ENCODE measurements around the gene GRIK4.

GRIK4 gene

DNA sequence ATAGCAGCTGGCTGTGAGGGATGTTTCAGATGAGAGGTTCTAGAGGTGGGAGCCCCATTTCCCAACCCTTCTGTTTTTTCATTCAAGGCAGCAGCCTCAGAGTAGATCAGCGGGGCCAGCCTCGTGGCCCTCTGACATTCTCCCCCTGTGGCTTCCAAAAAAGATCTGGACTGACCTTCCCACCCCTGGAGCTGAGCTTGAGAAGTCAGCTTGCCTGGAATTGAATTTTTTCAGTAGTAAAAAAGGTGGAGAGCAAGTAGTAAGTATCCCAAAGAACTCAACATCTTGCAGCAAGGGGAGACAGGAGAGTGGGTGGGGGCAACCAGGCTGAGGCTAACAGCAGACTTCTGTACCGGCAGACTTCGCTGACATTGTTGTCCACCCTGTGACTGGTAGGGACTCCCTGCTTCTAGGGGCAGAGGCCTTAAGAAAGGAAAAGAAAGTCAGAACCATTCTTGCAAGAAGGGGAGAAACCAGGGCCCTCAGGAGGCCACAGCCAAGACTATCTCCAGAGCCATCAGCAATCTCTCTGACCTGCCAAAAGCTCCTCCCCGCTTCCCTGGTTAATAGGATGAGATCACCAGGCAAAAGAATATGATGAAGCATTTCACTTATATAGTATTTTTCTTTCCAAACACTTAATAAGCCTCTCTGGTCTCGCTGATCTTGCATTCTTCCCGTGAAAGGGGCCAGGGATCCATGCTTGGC lies 2.0 kb upstream of the GRIK4 start:
- no peak for DNase-seq

DNA sequence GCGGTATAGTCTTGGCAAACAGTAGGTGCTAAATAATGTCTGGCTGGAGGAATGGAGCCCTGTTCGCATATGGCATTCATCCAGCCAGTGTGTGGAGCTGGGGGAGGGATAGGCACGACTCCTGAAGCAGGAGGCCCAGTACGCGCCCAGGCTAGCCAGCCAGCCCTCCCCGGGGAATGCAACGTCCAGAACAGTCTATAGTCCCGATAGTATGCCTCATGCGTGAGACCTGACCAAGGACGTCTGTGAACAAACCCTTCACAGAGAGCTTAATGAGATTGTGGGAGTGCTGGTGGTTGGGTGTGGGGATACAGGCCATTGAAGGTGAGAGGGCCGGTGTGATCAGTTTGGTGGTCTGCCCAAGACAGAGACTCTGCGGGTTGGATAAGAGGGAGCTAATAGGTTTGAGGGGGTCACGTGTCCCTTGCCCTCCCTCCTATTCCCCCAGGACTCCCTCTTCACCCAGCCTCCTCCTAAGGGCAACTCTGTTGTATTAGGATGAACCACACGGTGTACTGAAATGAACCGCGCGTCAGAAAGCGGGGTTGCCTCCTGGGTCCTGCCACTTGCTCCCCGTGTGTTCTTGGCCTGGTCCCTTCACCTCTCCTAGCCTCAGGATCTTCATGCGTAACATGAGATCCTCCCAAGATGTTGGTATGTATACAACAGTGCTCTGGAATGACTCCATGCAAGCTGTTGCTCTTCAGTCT lies 987 bp upstream of the GRIK4 start:
- no peak for DNase-seq

DNA sequence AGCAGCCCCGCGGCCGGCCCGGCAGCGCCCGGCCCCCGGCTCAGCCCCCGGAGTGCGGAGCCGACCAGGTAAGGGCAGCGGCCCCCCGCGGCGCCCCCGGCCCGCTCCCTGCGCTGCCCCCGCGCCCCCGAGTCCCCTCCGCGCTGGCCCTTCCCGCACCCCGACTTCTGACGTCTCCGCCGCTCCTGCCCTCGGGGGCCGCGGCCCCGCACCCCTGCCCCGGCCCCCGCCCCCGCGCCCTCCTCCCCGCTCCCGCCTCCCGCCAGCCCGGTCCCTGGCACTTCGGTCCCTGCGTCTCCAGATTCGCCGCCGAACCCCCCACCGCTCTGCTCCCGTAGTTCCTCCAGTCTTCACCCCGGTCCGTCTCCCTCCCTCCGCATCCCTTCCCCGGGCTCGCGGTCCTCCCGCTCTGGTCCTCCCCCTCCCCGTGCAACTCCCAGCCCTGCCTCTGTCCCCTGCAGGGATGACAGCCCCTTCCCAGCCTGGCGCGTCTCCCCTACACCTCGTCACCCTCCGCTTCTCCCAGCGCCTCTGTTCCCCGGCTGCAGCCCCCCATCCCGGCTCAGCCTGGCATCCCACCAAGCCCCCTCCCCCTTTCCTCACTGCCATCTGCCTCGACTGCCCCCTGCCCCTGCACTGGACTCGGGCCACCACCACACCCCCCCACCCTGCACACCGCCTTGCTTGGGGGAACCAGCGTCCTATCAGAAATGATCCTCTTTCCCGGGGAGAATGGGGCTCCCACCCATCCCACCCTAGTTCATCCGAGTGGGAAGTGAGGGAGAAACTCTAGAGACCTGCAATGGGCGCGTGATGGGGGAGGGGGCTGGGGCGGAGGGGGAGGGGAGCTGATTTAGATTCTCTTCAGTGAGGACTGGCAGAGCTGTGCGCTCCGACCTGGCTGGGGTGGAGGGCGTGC lies 531 bp downstream of the GRIK4 start:
- no peak for DNase-seq

DNA sequence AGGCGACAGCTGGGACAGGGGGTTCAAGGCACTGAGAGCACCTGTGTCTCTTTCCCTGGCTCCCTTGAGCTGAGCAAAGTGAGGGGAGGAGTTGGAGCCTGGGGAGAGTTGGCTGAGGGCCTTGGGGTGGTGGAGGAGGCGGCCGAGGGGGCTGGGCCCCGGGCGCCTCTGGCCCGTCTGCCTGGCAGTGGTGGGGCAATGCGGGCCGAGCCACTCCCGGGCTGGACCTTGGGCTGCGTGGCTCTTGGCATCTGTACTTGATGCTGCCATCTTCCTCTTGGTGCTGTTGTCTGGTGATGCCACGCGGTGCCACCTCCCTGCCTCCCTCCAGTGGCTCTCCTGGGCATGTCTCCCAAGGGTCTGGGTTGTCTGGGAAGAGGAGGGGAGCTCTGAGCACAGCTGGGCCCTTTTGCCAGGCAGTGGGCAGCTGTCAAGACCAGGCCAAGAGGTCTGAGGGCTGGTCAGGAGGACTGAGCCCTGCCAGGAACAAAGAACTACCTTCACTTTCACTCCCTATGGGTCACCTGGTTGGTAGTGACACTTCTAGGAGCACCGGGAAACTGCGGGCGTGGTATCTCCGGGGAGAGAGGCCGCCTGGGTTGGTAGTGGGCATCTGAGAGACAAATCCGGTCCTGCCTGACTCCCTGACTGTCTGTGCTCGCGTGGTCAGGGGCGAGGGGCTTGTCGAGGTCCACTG lies 1.3 kb downstream of the GRIK4 start:
- DNase-seq, result no peak

- no peak for DNase-seq
These were observed 2.1 kb downstream of the GRIK4 start for GRCh38 chr11:120513436-120514315.

- DNase-seq, result no peak
These were observed 3.1 kb downstream of the GRIK4 start for GRCh38 chr11:120514541-120515121.

- DNase-seq, result no peak
These were observed 3.7 kb downstream of the GRIK4 start for GRCh38 chr11:120515186-120515723.

GRCh38 chr11:120516461-120517389 lies 5.2 kb downstream of the GRIK4 start:
- no peak for DNase-seq

DNA sequence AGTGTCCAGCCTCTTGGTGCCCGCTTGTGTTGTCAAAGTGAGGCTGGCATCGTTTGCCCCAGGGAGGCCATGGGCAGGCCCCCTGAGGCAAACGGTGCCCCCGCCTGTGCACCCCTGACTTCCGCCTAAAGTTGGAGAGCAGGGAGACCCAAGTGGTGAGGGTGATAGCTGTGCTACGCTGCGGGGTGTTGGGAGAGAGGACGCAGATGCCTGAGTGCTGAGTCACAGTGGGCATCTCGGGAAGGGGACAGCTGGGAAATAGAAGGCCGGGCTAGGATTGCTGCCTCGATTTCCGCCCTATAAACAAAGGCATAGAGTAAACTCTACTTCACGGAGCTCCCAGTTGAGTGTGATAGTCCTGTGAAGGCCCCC lies 5.8 kb downstream of the GRIK4 start:
- no peak for DNase-seq

DNA sequence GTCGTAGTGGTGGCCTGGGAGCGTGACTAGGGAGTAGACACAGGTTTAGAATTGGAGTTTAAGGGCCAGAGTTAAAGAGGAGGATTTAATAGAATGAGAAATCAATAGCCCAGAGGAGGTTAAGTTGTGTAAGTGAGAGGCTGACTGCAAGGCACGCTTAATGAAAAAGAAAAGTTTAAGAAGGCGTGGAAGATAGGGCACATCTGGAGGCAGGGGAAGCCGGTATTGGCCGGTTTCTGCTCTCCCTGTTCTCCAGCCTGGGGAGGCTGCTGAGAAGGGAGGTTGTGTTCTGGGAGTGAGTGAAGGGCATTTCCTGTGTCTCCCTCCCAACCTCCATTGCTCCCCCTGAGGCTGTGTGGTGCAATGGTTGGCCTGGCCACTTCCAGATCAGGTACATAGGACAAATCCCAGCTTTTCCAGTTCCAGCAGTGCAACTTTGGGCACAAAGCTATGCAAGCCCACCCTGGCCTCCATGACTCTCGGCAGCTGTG lies 6.3 kb downstream of the GRIK4 start:
- no peak for DNase-seq

DNA sequence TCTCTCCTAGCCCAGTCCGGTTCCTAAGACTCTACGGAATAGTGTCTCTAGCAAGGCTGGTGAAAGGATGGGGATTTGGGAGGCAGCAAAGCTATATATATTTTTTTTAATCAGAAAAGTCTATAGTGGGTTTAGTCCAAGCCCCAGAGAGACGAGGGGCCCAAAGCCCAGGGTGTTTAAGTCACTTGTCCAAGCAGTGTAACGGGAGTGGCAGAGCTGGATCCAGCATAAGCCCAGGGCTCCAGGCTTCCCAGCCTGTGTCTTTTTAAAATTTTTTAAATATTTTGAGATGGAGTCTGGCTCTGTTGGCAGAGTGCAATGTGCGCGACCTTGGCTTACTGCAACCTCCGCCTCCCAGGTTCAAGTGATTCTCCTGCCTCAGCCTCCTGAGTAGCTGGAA lies 6.8 kb downstream of the GRIK4 start:
- DNase-seq, result no peak

DNA sequence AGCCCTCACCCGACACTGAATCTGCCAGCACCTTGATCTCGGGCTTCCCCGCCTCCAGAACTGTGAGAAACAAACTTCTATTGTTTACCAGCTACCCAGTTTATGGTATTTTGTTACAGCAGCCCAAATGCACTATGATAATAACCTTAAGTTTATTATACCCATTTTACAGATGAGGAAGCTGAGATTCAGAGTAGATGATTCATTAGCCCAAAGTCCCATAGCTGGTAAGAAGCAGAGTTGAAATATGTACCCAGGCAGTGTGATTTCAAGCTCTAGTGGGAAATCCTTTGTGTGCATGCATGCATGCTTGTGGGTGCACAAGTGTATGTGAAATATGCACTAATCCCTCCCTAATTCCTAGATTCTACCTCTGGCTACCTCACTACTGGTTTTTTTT lies 7.9 kb downstream of the GRIK4 start:
- DNase-seq, result no peak

GRCh38 chr11:120520091-120520822 lies 8.7 kb downstream of the GRIK4 start:
- DNase-seq, result no peak

DNA sequence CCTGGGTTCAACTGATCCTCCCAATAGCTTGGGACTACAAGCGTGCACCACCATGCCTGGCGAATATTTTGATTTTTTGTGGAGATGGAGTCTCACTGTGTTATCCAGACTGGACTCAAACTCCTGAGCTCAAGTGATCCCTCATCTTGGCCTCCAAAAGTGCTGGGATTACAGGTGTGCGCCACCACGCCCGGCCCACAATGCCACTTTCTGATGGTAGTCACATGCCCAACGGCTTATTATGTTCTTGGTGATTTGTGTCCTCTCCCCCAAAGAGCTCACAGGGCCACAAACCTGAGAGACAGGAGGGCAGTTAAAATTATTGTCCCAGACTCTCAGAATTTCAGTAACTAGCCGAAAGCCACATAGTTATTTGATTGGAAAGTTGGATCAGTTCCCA lies 9.6 kb downstream of the GRIK4 start:
- no peak for DNase-seq

GRCh38 chr11:120522021-120522420 lies 10.5 kb downstream of the GRIK4 start:
- no peak for DNase-seq

GRCh38 chr11:120522736-120523135 lies 11.2 kb downstream of the GRIK4 start:
- no peak for DNase-seq

DNA sequence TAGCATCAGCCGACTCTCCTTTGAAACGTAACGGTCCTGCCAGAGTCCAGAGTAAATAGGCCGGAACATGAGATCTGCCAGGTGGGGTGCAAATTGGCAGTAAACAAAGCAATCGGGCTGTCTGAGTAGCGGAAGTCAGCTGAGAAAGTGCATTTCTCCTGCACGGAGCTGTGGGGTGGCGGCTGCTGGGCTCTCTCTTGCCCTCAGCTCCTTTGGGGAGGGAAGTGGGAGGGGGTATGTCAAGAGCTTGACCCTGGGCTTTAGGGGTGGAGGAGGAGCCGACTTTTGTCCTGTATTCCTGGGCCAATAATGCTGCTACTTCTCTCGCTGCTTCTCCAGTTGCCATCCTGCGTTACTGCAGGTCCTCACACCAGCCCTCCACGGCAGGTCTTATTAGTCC lies 11.6 kb downstream of the GRIK4 start:
- no peak for DNase-seq

- DNase-seq, result no peak
These were observed 13.1 kb downstream of the GRIK4 start for GRCh38 chr11:120524536-120525085.
